T47D (cell line): ENCODE measurements around the gene KLK13.

ENCODE experiments used
- DNase-seq, 2 experiments: peaks; one replicate each; pipeline versions ENCODE4 v3.0.0 to v3.0.0-alpha.2; 2011 to 2012; ENCODE audit warnings: low read depth in 1 of 2, low spot score in 1 of 2
- JUND ChIP-seq: IDR thresholded peaks from 2 replicates; pipeline ENCODE4 v1.6.1; 2012; ENCODE audit warnings: low read depth
- in situ Hi-C: cut with HindIII; loops from 2 replicates; pipeline ENCODE4 v1.10.0; 2016; ENCODE audit warnings: low sequenced_read_pairs, low pct_unique_long_range_greater_than_20kb

KLK13 gene

GRCh38 chr19:51086153-51086850, 21.4 kb upstream of the KLK13 start:
- TF ChIP-seq JUND = no peak
- peak in 1 of 2 experiments; percentile 72 for DNase-seq
- in situ Hi-C loops = no loop called here

- no peak for DNase-seq
- in situ Hi-C loops = no loop called here
- TF ChIP-seq JUND = no peak
Measured at GRCh38 chr19:51084505-51084904, 19.6 kb upstream of the KLK13 start.

GRCh38 chr19:51083783-51084182, 18.9 kb upstream of the KLK13 start:
- DNase-seq = no peak
- TF ChIP-seq JUND = no peak
- in situ Hi-C loops = no loop called here

GRCh38 chr19:51083181-51083580, 18.3 kb upstream of the KLK13 start:
- no peak for TF ChIP-seq JUND
- no peak for DNase-seq
- in situ Hi-C loops = no loop called here

GRCh38 chr19:51082611-51083010, 17.7 kb upstream of the KLK13 start, which contains the start of gene KLK14:
Gene KLK14, minus strand, starts transcription at chr19:51082887. Its CDS starts 273 bp downstream, at chr19:51082614.
- DNase-seq = no peak
- TF ChIP-seq JUND = no peak
- in situ Hi-C loops = no loop called here

GRCh38 chr19:51081476-51081875, 16.6 kb upstream of the KLK13 start:
- no peak for DNase-seq
- TF ChIP-seq JUND = no peak
- in situ Hi-C loops = no loop called here

GRCh38 chr19:51079481-51080110, 14.7 kb upstream of the KLK13 start:
- in situ Hi-C loops = no loop called here
- no peak for TF ChIP-seq JUND
- DNase-seq = no peak

GRCh38 chr19:51078731-51079130, 13.8 kb upstream of the KLK13 start:
- in situ Hi-C loops = no loop called here
- TF ChIP-seq JUND = no peak
- DNase-seq = no peak

- in situ Hi-C loops = no loop called here
- TF ChIP-seq JUND = no peak
- DNase-seq = no peak
Measured at GRCh38 chr19:51078104-51078503, 13.2 kb upstream of the KLK13 start.

- in situ Hi-C loops = no loop called here
- no peak for TF ChIP-seq JUND
- DNase-seq = no peak
Measured at GRCh38 chr19:51076631-51077213, 11.8 kb upstream of the KLK13 start.

- in situ Hi-C loops = no loop called here
- TF ChIP-seq JUND = no peak
Measured at GRCh38 chr19:51075998-51076397, 11.1 kb upstream of the KLK13 start.

GRCh38 chr19:51071095-51071405, 6.2 kb upstream of the KLK13 start:
- peak; percentile 83 for TF ChIP-seq JUND
- in situ Hi-C loops = no loop called here
- DNase-seq = peak in 1 of 2 experiments; percentile 98

More at GRCh38 chr19:51075998-51076397, 11.1 kb upstream of the KLK13 start:
- no peak for DNase-seq

GRCh38 chr19:51070334-51071094, 5.6 kb upstream of the KLK13 start:
- DNase-seq = peak; percentile 32 to 69
- in situ Hi-C loops = no loop called here

More at GRCh38 chr19:51070334-51071094, 5.6 kb upstream of the KLK13 start:
- no peak for TF ChIP-seq JUND
